ENCODE results near the gene DNM2. TPM values are rescaled to one million over a fixed set of nuclear protein-coding genes. Genes with fewer than 3 reads are reported as not detected.

DNM2 gene
- total and polyA plus RNA-seq, 2 of the 13 experiments (the other 11 are each of a cell fraction or from before 2014, with no cell fraction given): 41.7 to 59.8 TPM

- TF ChIP-seq ZNF687 (CRISPR knock-in tag; IDR thresholded peaks at IDR 0.05) (peak; percentile 96), MZF1 (CRISPR knock-in tag; IDR thresholded peaks at IDR 0.05; ENCODE audit: borderline replicate concordance) (no peak), SSRP1 (CRISPR knock-in tag; IDR thresholded peaks at IDR 0.05) (peak; percentile 86; the same call in 1 of the 2 replicates), ZNF816 (CRISPR knock-in tag; IDR thresholded peaks at IDR 0.05; ENCODE audit: borderline replicate concordance) (peak; percentile 24; the same call in 1 of the 2 replicates), MXD4 (CRISPR knock-in tag; IDR thresholded peaks at IDR 0.05) (peak; percentile 73; the same call in 1 of the 2 replicates), MED1 (CRISPR knock-in tag; IDR thresholded peaks at IDR 0.05) (peak; percentile 97), E2F1 (CRISPR knock-in tag; IDR thresholded peaks at IDR 0.05) (no peak), NRL (CRISPR knock-in tag; IDR thresholded peaks at IDR 0.05; ENCODE audit: borderline replicate concordance) (peak; percentile 58), ZNF264 (CRISPR knock-in tag; IDR thresholded peaks at IDR 0.05) (peak; percentile 82), PHF20 (CRISPR knock-in tag; IDR thresholded peaks at IDR 0.05) (peak; percentile 46; the same call in 1 of the 2 replicates), ZNF441 (CRISPR knock-in tag; IDR thresholded peaks at IDR 0.05; ENCODE audit: borderline replicate concordance) (peak; percentile 81), RXRB (CRISPR knock-in tag; IDR thresholded peaks at IDR 0.05; ENCODE audit: borderline replicate concordance) (peak; percentile 100), ZKSCAN5 (CRISPR knock-in tag; IDR thresholded peaks at IDR 0.05) (no peak), ZNF615 (CRISPR knock-in tag; IDR thresholded peaks at IDR 0.05; ENCODE audit: borderline replicate concordance) (no peak), GATAD1 (CRISPR knock-in tag; IDR thresholded peaks at IDR 0.05) (peak; percentile 79), ZNF235 (CRISPR knock-in tag; IDR thresholded peaks at IDR 0.05; ENCODE audit: borderline replicate concordance) (no peak), ZNF501 (CRISPR knock-in tag; IDR thresholded peaks at IDR 0.05) (peak; percentile 90), RCOR2 (CRISPR knock-in tag; IDR thresholded peaks at IDR 0.05) (peak; percentile 92), ZFP62 (CRISPR knock-in tag; IDR thresholded peaks at IDR 0.05) (no peak), MED13 (CRISPR knock-in tag; IDR thresholded peaks at IDR 0.05) (no peak; the same call in 1 of the 2 replicates), ZSCAN9 (CRISPR knock-in tag; IDR thresholded peaks at IDR 0.05; ENCODE audit: borderline replicate concordance) (peak; percentile 82; the same call in 1 of the 2 replicates), ZNF672 (CRISPR knock-in tag; IDR thresholded peaks at IDR 0.05) (no peak), TRIM22 (IDR thresholded peaks at IDR 0.05) (no peak), NKX3-1 (CRISPR knock-in tag; IDR thresholded peaks at IDR 0.05) (no peak)
- TF ChIP-seq, protein P1, sequence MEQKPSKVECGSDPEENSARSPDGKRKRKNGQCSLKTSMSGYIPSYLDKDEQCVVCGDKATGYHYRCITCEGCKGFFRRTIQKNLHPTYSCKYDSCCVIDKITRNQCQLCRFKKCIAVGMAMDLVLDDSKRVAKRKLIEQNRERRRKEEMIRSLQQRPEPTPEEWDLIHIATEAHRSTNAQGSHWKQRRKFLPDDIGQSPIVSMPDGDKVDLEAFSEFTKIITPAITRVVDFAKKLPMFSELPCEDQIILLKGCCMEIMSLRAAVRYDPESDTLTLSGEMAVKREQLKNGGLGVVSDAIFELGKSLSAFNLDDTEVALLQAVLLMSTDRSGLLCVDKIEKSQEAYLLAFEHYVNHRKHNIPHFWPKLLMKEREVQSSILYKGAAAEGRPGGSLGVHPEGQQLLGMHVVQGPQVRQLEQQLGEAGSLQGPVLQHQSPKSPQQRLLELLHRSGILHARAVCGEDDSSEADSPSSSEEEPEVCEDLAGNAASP (CRISPR knock-in tag; IDR thresholded peaks at IDR 0.05; ENCODE audit: borderline replicate concordance): peak; percentile 95
Measured at GRCh38 chr19:10764340-10764894, 46.5 kb downstream of the DNM2 start (continued).

All from HepG2 (cell line).